NK-92 treated with Interleukin-12 subunit alpha and Interleukin-12 subunit beta, amount 100 ng/mL, for 24 hours (cell line): ENCODE results near the gene PSD2.

Source experiments
- DNase-seq: peaks from one replicate; lab custom pipeline; 2025; lab: John Stamatoyannopoulos, UW

PSD2 gene

GRCh38 chr5:139880416-139881142, 85.0 kb downstream of the PSD2 start:
- no peak for DNase-seq

GRCh38 chr5:139881143-139881733, 85.6 kb downstream of the PSD2 start:
- no peak for DNase-seq

- DNase-seq: no peak
These were observed 86.7 kb downstream of the PSD2 start for GRCh38 chr5:139882316-139882715.

DNA sequence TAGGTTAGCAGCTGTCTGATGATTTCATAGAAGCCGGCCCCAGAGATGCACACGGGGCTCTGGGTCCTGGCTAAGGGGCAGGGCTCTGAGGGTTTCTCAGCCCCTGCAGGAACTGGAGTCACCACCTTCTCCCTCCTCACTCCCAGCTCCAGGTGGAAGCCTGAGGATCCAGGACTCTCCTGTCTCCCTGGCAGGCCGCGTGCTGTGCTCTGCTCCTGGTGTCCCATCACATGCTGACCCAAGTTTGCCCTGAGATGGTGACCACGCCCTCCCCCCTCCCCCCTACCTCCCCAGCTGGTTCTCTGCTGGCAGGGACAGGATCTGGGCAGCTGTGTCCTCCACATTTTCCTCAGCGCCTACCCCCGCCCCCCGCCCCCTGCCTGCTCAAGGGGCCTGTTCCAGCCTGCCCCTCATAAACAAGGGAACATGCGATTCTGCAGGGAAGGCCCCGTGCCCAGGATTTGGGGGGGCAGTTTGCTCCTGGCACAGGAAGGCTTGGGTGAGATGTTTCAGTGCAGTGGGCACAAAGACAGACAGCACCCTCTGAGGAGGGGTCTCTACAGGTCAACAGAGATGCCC, 87.4 kb downstream of the PSD2 start:
- DNase-seq: no peak

- no peak for DNase-seq
These were observed 88.5 kb downstream of the PSD2 start for GRCh38 chr5:139884144-139884543.

- no peak for DNase-seq
These were observed 89.1 kb downstream of the PSD2 start for GRCh38 chr5:139884734-139885133.

DNA sequence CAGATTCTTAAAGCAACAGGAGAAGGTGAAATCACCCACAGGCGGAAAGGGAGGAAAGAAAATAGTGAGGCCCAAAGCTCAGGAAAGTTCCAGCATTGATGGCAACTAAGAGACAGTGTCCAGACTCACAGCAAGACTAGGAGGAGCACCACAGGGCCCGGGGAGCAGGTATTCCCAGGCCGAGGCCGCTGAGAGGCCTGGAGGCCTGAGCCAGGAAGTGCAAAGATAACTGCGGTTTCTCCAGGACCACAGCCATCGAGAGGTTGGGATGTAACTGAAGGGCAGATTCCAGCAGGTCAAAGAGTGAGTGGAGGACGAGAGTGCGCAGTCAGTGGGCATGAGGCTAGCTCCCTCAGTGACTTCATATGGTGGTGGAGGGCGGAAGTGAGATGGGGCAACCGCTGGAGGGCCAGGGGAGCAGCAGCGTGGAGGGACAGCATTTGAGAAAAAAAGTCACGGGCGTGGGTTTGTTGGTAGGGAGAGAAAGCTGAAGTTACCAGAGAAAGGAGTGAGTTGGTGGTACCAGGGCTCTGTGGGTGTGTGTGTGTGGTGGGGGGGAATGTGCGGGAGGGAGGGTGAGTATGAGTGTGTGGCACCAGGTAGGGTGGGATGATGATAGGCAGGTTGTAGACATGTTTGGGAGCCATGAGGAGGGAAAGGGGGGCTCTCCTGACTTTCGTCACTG, 89.7 kb downstream of the PSD2 start:
- DNase-seq: no peak

- no peak for DNase-seq
These were observed 90.2 kb downstream of the PSD2 start for GRCh38 chr5:139885857-139886208.

GRCh38 chr5:139886213-139886612, 90.6 kb downstream of the PSD2 start:
- no peak for DNase-seq

- no peak for DNase-seq
These were observed 92.8 kb downstream of the PSD2 start for GRCh38 chr5:139888370-139888769.

GRCh38 chr5:139889410-139889809, 93.8 kb downstream of the PSD2 start:
- DNase-seq: no peak

GRCh38 chr5:139893873-139894272, 98.3 kb downstream of the PSD2 start:
- DNase-seq: no peak
